Heart right ventricle (tissue), 16 donors: ENCODE data around the gene CEP95. TPM values are rescaled to one million over a fixed set of nuclear protein-coding genes. Genes with fewer than 3 reads are reported as not detected.

ENCODE experiments used
- ATAC-seq, 8 donors: fragments of 200-7000 bp; cut with Tn5 transposase; one replicate each; pipeline ENCODE4 v1.9.1; 2020; ENCODE audit warnings: mild to moderate bottlenecking in 8 of 8, moderate library complexity in 8 of 8, moderate number of reproducible peaks in 1 of 8
- DNase-seq, 2 donors: peaks; one replicate each; pipeline ENCODE4 v3.0.0-alpha.2; 2020
- H3K27ac ChIP-seq, 10 donors: fragments of 200-600 bp; sonication (generic) in 2 of 10; one replicate each; pipeline versions ENCODE4 v1.5.0 to v1.8.0; 2020 to 2022; ENCODE audit warnings: mild to moderate bottlenecking in 3 of 10
- H3K27me3 ChIP-seq, 7 donors: fragments of 200-600 bp; one replicate each; pipeline ENCODE4 v1.8.0; 2021 to 2022; ENCODE audit warnings: mild to moderate bottlenecking in 2 of 7
- H3K36me3 ChIP-seq, 9 donors: fragments of 200-600 bp; sonication (generic) in 1 of 9; one replicate each; pipeline versions ENCODE4 v1.5.0 to v1.8.0; 2020 to 2022; ENCODE audit warnings: mild to moderate bottlenecking in 2 of 9
- H3K4me1 ChIP-seq, 9 donors: fragments of 200-600 bp; sonication (generic) in 1 of 9; one replicate each; pipeline versions ENCODE4 v1.5.0 to v1.8.0; 2020 to 2022; ENCODE audit warnings: mild to moderate bottlenecking in 4 of 9
- H3K4me3 ChIP-seq, 10 donors: fragments of 200-600 bp; sonication (generic) in 2 of 10; one replicate each; pipeline versions ENCODE4 v1.5.0 to v1.8.0; 2020 to 2022; ENCODE audit warnings: mild to moderate bottlenecking in 7 of 10, moderate library complexity in 2 of 10
- H3K9me3 ChIP-seq, 11 donors: fragments of 200-600 bp in 10 of 11; sonication (generic) in 2 of 11; one replicate each; pipeline versions ENCODE4 v1.5.0 to v1.8.0; 2013 to 2022; ENCODE audit warnings: mild to moderate bottlenecking in 2 of 11, control low read depth in 1 of 11, moderate library complexity in 1 of 11
- CTCF ChIP-seq, 9 donors: fragments of 200-600 bp; sonication (generic) in 2 of 9; IDR thresholded peaks; one replicate each; pipeline versions ENCODE4 v1.5.0 to v1.8.0; 2021 to 2022; ENCODE audit warnings: antibody characterized with exemption in 9 of 9, mild to moderate bottlenecking in 5 of 9, moderate library complexity in 1 of 9
- WGBS, 2 donors: extraction: QIAGEN DNeasy Blood & Tissue Kit; methylation state at CpG; one replicate each; pipeline ENCODE4 v1.1.7; 2013; ENCODE audit warnings: inconsistent platforms in 1 of 2; 5-methylcytosine and 5-hydroxymethylcytosine counted together
- intact Hi-C, 10 donors: fragments of 100-400 bp; cut with DNase I; formaldehyde crosslinking; loops; one replicate each; pipeline versions ENCODE4 v1.11.1 to v1.14.2; 2022
- polyA plus RNA-seq, 2 donors: library from polyadenylated mRNA; stranded (reverse); fragments of 200-250 nt; gene quantifications; one replicate each; pipeline ENCODE4 v1.2.3, GENCODE V29; 2013
- total RNA-seq, 10 donors: library from RNA; stranded (reverse); fragmentation: NEBNext Ultra II Directional in 3 of 10; extraction: Animal tissue kit (Norgen Biotek cat#: 25700) in 3 of 10; gene quantifications; one replicate each; pipeline versions ENCODE4 v1.2.1 to v1.2.4, GENCODE V29; 2021 to 2023
- donor health status: Arrhythmogenic right ventricular cardiomyopathy.
- donor health status: ischemic (EF 13 %, LVEDD 7.1; RV severe dilation, severe dysfunction).
- donor health status: healthy with polysubstance abuse.
- donor health status: DM: no; HTN: yes; CAD: no.
- donor health status: DM: no; HTN: no; CAD: no.
- donor health status: ischemic (EF 25% LVEDD 6.9; RV normal size, moderate dysfunction).
- donor health status: ischemic (EF 25% LVEDD 5.7; RV mildly dilated, moderate dysfunction).
- donor health status: healthy.
- donor health status: DM: yes; HTN: yes; CAD: no.
- donor health status: Ischemic cardiomyopathy.
- donor health status: ischemic (EF 35%, LVEDD 5.7; RV mildly dilated, moderate dysfunction).
- donor health status: nonischemic (EF 11% LVEDD 7.7; RV severe dilation, severe dysfunction).
- donor health status: DM: yes; HTN: yes; CAD: no.
- donor health status: PGD.
- donor health status: ischemic (EF 29% LVEDD 5.4; RV normal size, mild dysfunction).
- donor health status: nonischemic (EF 23%, LVEDD 6.1; RV moderate dilation, normal function).

Gene CEP95
- total and polyA plus RNA-seq, 12 donors, result 8.6 to 62.4 (median 14.6) TPM

- peak within 1 kb of the TSS; percentile 72 to 99 (median 91) for H3K4me3 ChIP-seq
- peak; percentile 82 to 92 (median 88) for ATAC-seq
- 0 to 1% methylated on average over 31 of the region's 31 CpGs for WGBS, 2 donors
- peaks cover 8 to 67% (median 58%) of the 10 kb centered on the region in 9 donors for H3K4me1 ChIP-seq
- H3K27ac ChIP-seq, result peak within 1 kb of the TSS; percentile 86 to 100 (median 99)
- no peaks in the 10 kb centered on the region for H3K27me3 ChIP-seq
- intact Hi-C loops, result loop anchor here in 4 of 10 donors (1.0 to 10.0 kb wide), 3 partner anchors 9 to 681 kb away; partner anchors contain the start of genes FTSJ3 (in 1 of the 4), POLG2 (in 1 of the 4) and PSMC5 (in 1 of the 4)
- H3K9me3 ChIP-seq, result no peaks in the 10 kb centered on the region
- peak; percentile 97 to 98 for DNase-seq
- no peak for TF ChIP-seq CTCF (IDR thresholded peaks at IDR 0.05)
- H3K36me3 ChIP-seq, result peaks cover 0 to 65% (median 45%) of the 10 kb centered on the region in 9 donors
Measured at GRCh38 chr17:64506201-64506575, 589 bp upstream of the CEP95 start, which contains the start of gene DDX5. Gene DDX5, minus strand, starts transcription at chr17:64506289. Its CDS starts 170 bp downstream, at chr17:64506119.

GRCh38 chr17:64507413-64507782 is 621 bp downstream of the CEP95 start:
- intact Hi-C loops, result loop anchor here in 3 of 10 donors (5.0 to 10.0 kb wide), 2 partner anchors 85 to 683 kb away; partner anchors contain the start of genes FTSJ3 (in 1 of the 3) and PSMC5 (in 1 of the 3)
- ATAC-seq, result peak in 6 of 8 donors; percentile 1 to 37 (median 26)
- 0 to 1% methylated on average over 13 of the region's 13 CpGs for WGBS, 2 donors
- peaks cover 0 to 65% (median 41%) of the 10 kb centered on the region in 9 donors for H3K36me3 ChIP-seq
- H3K4me1 ChIP-seq, result peaks cover 6 to 55% (median 46%) of the 10 kb centered on the region in 9 donors
- H3K27ac ChIP-seq, result peak overlapping the region; percentile 86 to 100 (median 99)
- H3K9me3 ChIP-seq, result no peaks in the 10 kb centered on the region
- H3K4me3 ChIP-seq, result peak overlapping the region; percentile 72 to 99 (median 91)
- H3K27me3 ChIP-seq, result no peaks in the 10 kb centered on the region
- TF ChIP-seq CTCF (IDR thresholded peaks at IDR 0.05), result peak in 7 of 9 donors; percentile 23 to 61 (median 50)
- DNase-seq, result peak in 1 of 2 donors; percentile 18

- intact Hi-C loops, result loop anchor here in 3 of 10 donors (5.0 to 10.0 kb wide), 2 partner anchors 86 to 684 kb away; partner anchors contain the start of genes FTSJ3 (in 1 of the 3) and PSMC5 (in 1 of the 3)
- no peaks in the 10 kb centered on the region for H3K9me3 ChIP-seq
- ATAC-seq, result no peak
- no peak for TF ChIP-seq CTCF (IDR thresholded peaks at IDR 0.05)
- H3K4me1 ChIP-seq, result peaks cover 3 to 42% (median 33%) of the 10 kb centered on the region in 9 donors
- 79 to 84% methylated on average over 2 of the region's 2 CpGs for WGBS, 2 donors
- no peaks in the 10 kb centered on the region for H3K27me3 ChIP-seq
- H3K4me3 ChIP-seq, result peak overlapping the region in 4 of 10 donors; percentile 90 to 98 (median 96)
- H3K27ac ChIP-seq, result no peak overlapping the region
- DNase-seq, result no peak
- peaks cover 0 to 65% (median 40%) of the 10 kb centered on the region in 9 donors for H3K36me3 ChIP-seq
Measured at GRCh38 chr17:64508683-64509082, 1.9 kb downstream of the CEP95 start.

GRCh38 chr17:64509179-64509578 is 2.4 kb downstream of the CEP95 start:
- TF ChIP-seq CTCF (IDR thresholded peaks at IDR 0.05), result no peak
- H3K27ac ChIP-seq, result no peak overlapping the region
- ATAC-seq (no peak), DNase-seq (no peak)
- peaks cover 0 to 37% (median 28%) of the 10 kb centered on the region in 9 donors for H3K4me1 ChIP-seq
- H3K27me3 ChIP-seq, result no peaks in the 10 kb centered on the region
- no peak overlapping the region for H3K4me3 ChIP-seq
- intact Hi-C loops, result loop anchor here in 3 of 10 donors (5.0 to 10.0 kb wide), 2 partner anchors 87 to 684 kb away; partner anchors contain the start of genes FTSJ3 (in 1 of the 3) and PSMC5 (in 1 of the 3)
- WGBS, 2 donors, result 87% methylated on average over 6 of the region's 6 CpGs
- no peaks in the 10 kb centered on the region for H3K9me3 ChIP-seq
- H3K36me3 ChIP-seq, result peaks cover 0 to 65% (median 40%) of the 10 kb centered on the region in 9 donors
